Sigmoid colon (tissue), 7 donors: ENCODE data around the gene BORCS8. TPM values are rescaled to one million over a fixed set of nuclear protein-coding genes. Genes with fewer than 3 reads are reported as not detected.

Source experiments
- DNase-seq: peaks from one replicate; pipeline ENCODE4 v3.0.0-alpha.2; 2019
- H3K27ac ChIP-seq, 4 donors: fragments of 200-600 bp; sonication (generic); one replicate each; pipeline ENCODE4 v1.5.1; 2016 to 2019; ENCODE audit warnings: mild to moderate bottlenecking in 1 of 4
- H3K27me3 ChIP-seq, 3 donors: fragments of 200-600 bp; sonication (generic); one replicate each; pipeline ENCODE4 v1.5.1; 2019; ENCODE audit warnings: mild to moderate bottlenecking in 1 of 3
- H3K36me3 ChIP-seq, 4 donors: fragments of 200-600 bp; sonication (generic); one replicate each; pipeline ENCODE4 v1.5.1; 2016 to 2019
- H3K4me1 ChIP-seq, 4 donors: fragments of 200-600 bp; sonication (generic); one replicate each; pipeline ENCODE4 v1.5.1; 2017 to 2019
- H3K4me3 ChIP-seq, 4 donors: fragments of 200-600 bp; sonication (generic); one replicate each; pipeline ENCODE4 v1.5.1; 2017 to 2019; ENCODE audit warnings: mild to moderate bottlenecking in 2 of 4, moderate library complexity in 1 of 4
- H3K9me3 ChIP-seq, 4 donors: fragments of 200-600 bp in 3 of 4; sonication (generic) in 3 of 4; one replicate each; pipeline versions ENCODE4 v1.5.1 to v1.6.1; 2013 to 2019
- CTCF ChIP-seq, 4 experiments: fragments of 450-650 bp in 3 of 4; fragments of 200-600 bp in 1 of 4; IDR thresholded peaks; one replicate each; pipeline ENCODE4 v1.5.1; 2016 to 2019; ENCODE audit warnings: antibody characterized with exemption in 4 of 4, mild to moderate bottlenecking in 3 of 4, moderate library complexity in 2 of 4
- EP300 ChIP-seq, 4 donors: sonication (generic); formaldehyde crosslinking; IDR thresholded peaks; one replicate each; pipeline ENCODE4 v1.6.1; 2017; ENCODE audit warnings: antibody characterized with exemption in 4 of 4
- POLR2A ChIP-seq, 2 donors: fragments of 450-650 bp; IDR thresholded peaks; one replicate each; pipeline ENCODE4 v1.6.1; 2016; ENCODE audit warnings: antibody characterized with exemption in 2 of 2, mild to moderate bottlenecking in 2 of 2, moderate library complexity in 2 of 2
- POLR2AphosphoS5 ChIP-seq, 4 donors: sonication (generic); formaldehyde crosslinking; IDR thresholded peaks; one replicate each; pipeline ENCODE4 v1.6.1; 2017; ENCODE audit warnings: antibody characterized with exemption in 4 of 4
- WGBS, 2 donors: extraction: QIAGEN DNeasy Blood & Tissue Kit; methylation state at CpG; one replicate each; pipeline ENCODE4 v1.1.7; 2013; 5-methylcytosine and 5-hydroxymethylcytosine counted together
- intact Hi-C: fragments of 100-400 bp; cut with DNase I; formaldehyde crosslinking; loops from one replicate; pipeline ENCODE4 v1.15.1; 2023
- polyA plus RNA-seq, 3 donors: library from polyadenylated mRNA; stranded (reverse); fragments of 200-250 nt; gene quantifications; one replicate each; pipeline ENCODE4 v1.2.3, GENCODE V29; 2013
- total RNA-seq, 4 donors: library from RNA; depleted of rRNA; stranded (reverse); fragments of >200 nt; gene quantifications; one replicate each; pipeline ENCODE4 v1.1.0, GENCODE V29; 2016
- donor health status: healthy with polysubstance abuse.
- donor health status: Bipolar disorder and iron deficiency.
- donor health status: healthy.

BORCS8 gene
- total and polyA plus RNA-seq, 7 donors = 9.3 to 39.3 (median 16.9) TPM

- Histone ChIP-seq H3K4me3 (no peak overlapping the region), H3K27ac (no peak overlapping the region), H3K4me1 (no peaks in the 10 kb centered on the region), H3K9me3 (no peaks in the 10 kb centered on the region), H3K36me3 (no peaks in the 10 kb centered on the region), H3K27me3 (peaks cover 12 to 61% (median 43%) of the 10 kb centered on the region in 3 donors)
- no peak for TF ChIP-seq POLR2AphosphoS5 (IDR thresholded peaks at IDR 0.05)
- WGBS, 2 donors = 78 to 79% methylated on average over 4 of the region's 4 CpGs
- intact Hi-C loops = no loop called here
- no peak for DNase-seq
Observed at GRCh38 chr19:19215792-19216191, 23.8 kb upstream of the BORCS8 start.

GRCh38 chr19:19214892-19215291, 22.9 kb upstream of the BORCS8 start:
- no peak for TF ChIP-seq CTCF (IDR thresholded peaks at IDR 0.05)
- no peak for TF ChIP-seq POLR2AphosphoS5 (IDR thresholded peaks at IDR 0.05)
- no peak for TF ChIP-seq POLR2A (IDR thresholded peaks at IDR 0.05)
- no peak for TF ChIP-seq EP300 (IDR thresholded peaks at IDR 0.05)
- no peak overlapping the region for H3K4me3 ChIP-seq
- no peaks in the 10 kb centered on the region for H3K9me3 ChIP-seq
- intact Hi-C loops = no loop called here
- H3K36me3 ChIP-seq = no peaks in the 10 kb centered on the region
- DNase-seq = no peak
- WGBS, 2 donors = 5 to 7% methylated on average over 8 of the region's 8 CpGs
- H3K4me1 ChIP-seq = no peaks in the 10 kb centered on the region
- peaks cover 12 to 66% (median 43%) of the 10 kb centered on the region in 3 donors for H3K27me3 ChIP-seq
- H3K27ac ChIP-seq = no peak overlapping the region

- Histone ChIP-seq H3K4me1 (no peaks in the 10 kb centered on the region), H3K27me3 (peaks cover 12 to 72% (median 43%) of the 10 kb centered on the region in 3 donors), H3K4me3 (no peak overlapping the region), H3K36me3 (no peaks in the 10 kb centered on the region), H3K27ac (no peak overlapping the region), H3K9me3 (no peaks in the 10 kb centered on the region)
- no peak for DNase-seq
- WGBS, 2 donors = 3 to 7% methylated on average over 5 of the region's 5 CpGs
- TF ChIP-seq EP300 (IDR thresholded peaks at IDR 0.05) = no peak
- no peak for TF ChIP-seq CTCF (IDR thresholded peaks at IDR 0.05)
- TF ChIP-seq POLR2AphosphoS5 (IDR thresholded peaks at IDR 0.05) = no peak
- TF ChIP-seq POLR2A (IDR thresholded peaks at IDR 0.05) = no peak
- intact Hi-C loops = no loop called here
Observed at GRCh38 chr19:19214159-19214490, 22.2 kb upstream of the BORCS8 start.

- no peaks in the 10 kb centered on the region for H3K4me1 ChIP-seq
- DNase-seq = no peak
- H3K36me3 ChIP-seq = no peaks in the 10 kb centered on the region
- 44 to 51% methylated on average over 21 of the region's 21 CpGs for WGBS, 2 donors
- no peak overlapping the region for H3K27ac ChIP-seq
- H3K27me3 ChIP-seq = peaks cover 12 to 77% (median 43%) of the 10 kb centered on the region in 3 donors
- no peaks in the 10 kb centered on the region for H3K9me3 ChIP-seq
- intact Hi-C loops = no loop called here
- TF ChIP-seq POLR2A (IDR thresholded peaks at IDR 0.05) (no peak), CTCF (IDR thresholded peaks at IDR 0.05) (no peak), POLR2AphosphoS5 (IDR thresholded peaks at IDR 0.05) (no peak), EP300 (IDR thresholded peaks at IDR 0.05) (no peak)
- no peak overlapping the region for H3K4me3 ChIP-seq
Observed at GRCh38 chr19:19213426-19214158, 21.6 kb upstream of the BORCS8 start.

- WGBS, 2 donors = 15 to 19% methylated on average over 7 of the region's 7 CpGs
- Histone ChIP-seq H3K4me3 (no peak overlapping the region), H3K4me1 (no peaks in the 10 kb centered on the region), H3K9me3 (no peaks in the 10 kb centered on the region), H3K36me3 (no peaks in the 10 kb centered on the region), H3K27ac (no peak overlapping the region), H3K27me3 (peaks cover 14 to 84% (median 43%) of the 10 kb centered on the region in 3 donors)
- intact Hi-C loops = no loop called here
- no peak for DNase-seq
- TF ChIP-seq POLR2A (IDR thresholded peaks at IDR 0.05) (no peak), POLR2AphosphoS5 (IDR thresholded peaks at IDR 0.05) (no peak), EP300 (IDR thresholded peaks at IDR 0.05) (no peak), CTCF (IDR thresholded peaks at IDR 0.05) (no peak)
Observed at GRCh38 chr19:19212916-19213315, 21.0 kb upstream of the BORCS8 start.
